B cell (primary cell): Measurements from ENCODE around the gene FBH1. TPM values are rescaled to one million over a fixed set of nuclear protein-coding genes. Genes with fewer than 3 reads are reported as not detected.

Experiments
- ATAC-seq: fragments of 200-7000 bp; cut with Tn5 transposase; one replicate; pipeline ENCODE4 v1.10.0; 2021; ENCODE audit warnings: low read depth, mild to moderate bottlenecking, moderate number of reproducible peaks, moderate library complexity
- CTCF ChIA-PET: fragments of 350-600 bp; sonication (Branson Sonifier 250); formaldehyde crosslinking; loops from one replicate; lab custom pipeline; 2021; ENCODE audit warnings: antibody characterized with exemption, inconsistent platforms; lab: Charles Lee
- POLR2A ChIA-PET: fragments of 350-600 bp; sonication (Branson Sonifier 250); formaldehyde crosslinking; loops from one replicate; lab custom pipeline; 2021; ENCODE audit warnings: antibody characterized with exemption; lab: Charles Lee
- DNase-seq: peaks from one replicate; pipeline ENCODE4 v3.0.0; 2013
- H2AFZ ChIP-seq: 2 replicates; pipeline ENCODE4 v1.6.1; 2012; ENCODE audit warnings: mild to moderate bottlenecking, low read depth, low read length; ENCODE audit not compliant: insufficient read depth, poor library complexity, severe bottlenecking
- H3K27ac ChIP-seq, 2 donors: 1 replicate in 1 of 2; 2 replicates in 1 of 2; pipeline ENCODE4 v1.5.1; 2012 to 2013; ENCODE audit warnings: low read length in 2 of 2, mild to moderate bottlenecking in 2 of 2, moderate library complexity in 1 of 2
- H3K27me3 ChIP-seq, 4 experiments: fragments of 200-600 bp in 1 of 4; sonication (generic) in 1 of 4; replicated peaks in 1 of 4; 1 replicate in 2 of 4; 2 replicates in 2 of 4; pipeline versions ENCODE4 v1.6.1 to v1.7.0; 2013 to 2016; ENCODE audit warnings: low read length in 3 of 4, mild to moderate bottlenecking in 2 of 4, mixed read lengths in 1 of 4, moderate library complexity in 1 of 4; ENCODE audit not compliant: insufficient read depth in 4 of 4, control insufficient read depth in 3 of 4; ENCODE audit errors: control extremely low read depth in 1 of 4
- H3K36me3 ChIP-seq, 2 experiments: replicated peaks in 1 of 2; 1 replicate in 1 of 2; 2 replicates in 1 of 2; pipeline versions ENCODE4 v1.6.1 to v1.7.1; 2013; ENCODE audit warnings: low read length in 1 of 2; ENCODE audit not compliant: insufficient read depth in 2 of 2, control insufficient read depth in 1 of 2; ENCODE audit errors: control extremely low read depth in 1 of 2, extremely low read depth in 1 of 2
- H3K4me1 ChIP-seq, 2 donors: fragments of 200-600 bp in 1 of 2; sonication (generic) in 1 of 2; 1 replicate in 1 of 2; 2 replicates in 1 of 2; pipeline versions ENCODE4 v1.5.1 to v1.6.1; 2013 to 2017; ENCODE audit warnings: low read length in 2 of 2; ENCODE audit not compliant: control insufficient read depth in 2 of 2, insufficient read depth in 2 of 2
- H3K4me2 ChIP-seq: replicated peaks from 2 replicates; pipeline ENCODE3; 2012; ENCODE audit warnings: mild to moderate bottlenecking, low read depth, low read length; ENCODE audit not compliant: poor library complexity, severe bottlenecking
- H3K4me3 ChIP-seq, 5 experiments: fragments of 200-600 bp in 1 of 5; sonication (generic) in 1 of 5; 1 replicate in 3 of 5; 2 replicates in 2 of 5; pipeline versions ENCODE4 v1.5.1 to v1.7.0; 2011 to 2016; ENCODE audit warnings: low read length in 4 of 5, mild to moderate bottlenecking in 4 of 5, low read depth in 2 of 5, control low read depth in 1 of 5, moderate library complexity in 1 of 5; ENCODE audit not compliant: insufficient read depth in 1 of 5; ENCODE audit errors: control extremely low read depth in 1 of 5, extremely low read depth in 1 of 5
- H3K79me2 ChIP-seq: fragments of 200-600 bp; sonication (generic); one replicate; pipeline ENCODE4 v1.6.0; 2016; ENCODE audit warnings: low read length; ENCODE audit not compliant: control insufficient read depth, insufficient read depth
- H3K9ac ChIP-seq: fragments of 200-600 bp; sonication (generic); 2 replicates; pipeline ENCODE4 v1.6.1; 2017; ENCODE audit warnings: mild to moderate bottlenecking, low read length, moderate library complexity
- H3K9me3 ChIP-seq, 3 donors: one replicate each; pipeline versions ENCODE4 v1.6.1 to v1.7.1; 2013; ENCODE audit warnings: low read length in 2 of 3; ENCODE audit not compliant: control insufficient read depth in 2 of 3, insufficient read depth in 1 of 3; ENCODE audit errors: control extremely low read depth in 1 of 3
- H4K20me1 ChIP-seq: 2 replicates; pipeline ENCODE4 v1.6.0; 2012; ENCODE audit warnings: mild to moderate bottlenecking, low read length; ENCODE audit not compliant: insufficient read depth, control insufficient read depth, poor library complexity, severe bottlenecking
- H3K27ac Mint-ChIP-seq: one replicate; pipeline ENCODE4 v1.8.0; 2021; ENCODE audit warnings: mixed read lengths
- H3K27me3 Mint-ChIP-seq: one replicate; pipeline ENCODE4 v1.8.0; 2021; ENCODE audit warnings: mixed read lengths
- H3K4me1 Mint-ChIP-seq: one replicate; pipeline ENCODE4 v1.8.0; 2021; ENCODE audit warnings: mixed read lengths
- H3K4me3 Mint-ChIP-seq: one replicate; pipeline ENCODE4 v1.8.0; 2021; ENCODE audit warnings: mixed read lengths
- H3K9me3 Mint-ChIP-seq: one replicate; pipeline ENCODE4 v1.8.0; 2022; ENCODE audit warnings: mixed read lengths; ENCODE audit not compliant: insufficient read depth
- EZH2 ChIP-seq: IDR thresholded peaks from 2 replicates; pipeline ENCODE4 v1.6.1; 2012; ENCODE audit warnings: borderline replicate concordance, low read depth, mild to moderate bottlenecking, moderate library complexity, low read length; ENCODE audit not compliant: insufficient read depth, poor library complexity, severe bottlenecking
- WGBS: methylation state at CpG from one replicate; pipeline ENCODE4 v1.1.5; 2013; ENCODE audit warnings: missing lambda C conversion rate; ENCODE audit not compliant: insufficient coverage; 5-methylcytosine and 5-hydroxymethylcytosine counted together
- intact Hi-C: fragments of 100-400 bp; cut with micrococcal nuclease; formaldehyde crosslinking; loops from one replicate; pipeline ENCODE4 v1.10.0; 2022
- polyA plus RNA-seq: library from polyadenylated mRNA; depleted of rRNA; stranded (reverse); fragments of >200 nt; gene quantifications from 2 replicates; pipeline ENCODE4 v1.2.3, GENCODE V29; 2012
- total RNA-seq, 2 donors: library from RNA; stranded (reverse); fragments of 120-200 nt in 1 of 2; gene quantifications; 1 replicate in 1 of 2; 2 replicates in 1 of 2; pipeline versions ENCODE4 v1.2.3 to v1.2.4, GENCODE V29; 2013 to 2022
- TF ChIP-seq, protein P1 (sequence below): fragments of 200-600 bp; IDR thresholded peaks from one replicate; pipeline ENCODE4 v1.8.0; 2022; ENCODE audit warnings: antibody characterized with exemption, mild to moderate bottlenecking

FBH1 gene
- total and polyA plus RNA-seq, 2 donors (not counting 1 experiment from before 2014, with no cell fraction given), result 86.4 to 129 TPM

DNA sequence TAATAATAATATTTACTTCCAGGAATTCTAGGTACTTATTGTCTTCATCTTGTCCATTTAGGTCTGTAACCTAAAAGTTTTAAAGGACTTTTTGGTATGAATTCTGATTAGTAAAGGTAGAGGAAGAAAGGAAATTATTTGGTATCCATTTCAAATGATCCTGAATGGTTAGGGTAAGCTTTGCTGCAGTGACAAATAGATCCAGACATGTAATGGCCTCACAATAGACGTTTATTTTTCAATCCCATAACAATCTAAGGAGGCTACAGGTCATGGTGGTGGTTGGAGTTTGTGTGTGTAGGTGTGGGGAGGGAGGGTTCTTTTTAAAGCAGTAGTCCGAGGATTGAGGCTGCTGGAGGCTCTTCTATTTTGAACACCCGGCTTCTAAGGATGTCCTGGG, 5.3 kb downstream of the FBH1 start:
- Histone ChIP-seq H3K27me3 (no peaks in the 10 kb centered on the region), H3K9me3 (peaks cover 0 to 8% (median 0%) of the 10 kb centered on the region in 3 donors), H3K4me2 (peak overlapping the region; percentile 65), H3K27ac (peak overlapping the region; percentile 79 to 86), H3K79me2 (peaks cover 90% of the 10 kb centered on the region), H2AFZ (peak overlapping the region; percentile 48), H3K4me3 (peak overlapping the region in 4 of 5 experiments; percentile 4 to 40 (median 22)), H3K9ac (peak overlapping the region; percentile 41), H4K20me1 (peaks cover 23% of the 10 kb centered on the region), H3K4me1 (peaks cover 38 to 45% of the 10 kb centered on the region in 2 donors), H3K36me3 (peaks cover 0 to 17% of the 10 kb centered on the region in 2 experiments)
- TF ChIP-seq, protein P1, sequence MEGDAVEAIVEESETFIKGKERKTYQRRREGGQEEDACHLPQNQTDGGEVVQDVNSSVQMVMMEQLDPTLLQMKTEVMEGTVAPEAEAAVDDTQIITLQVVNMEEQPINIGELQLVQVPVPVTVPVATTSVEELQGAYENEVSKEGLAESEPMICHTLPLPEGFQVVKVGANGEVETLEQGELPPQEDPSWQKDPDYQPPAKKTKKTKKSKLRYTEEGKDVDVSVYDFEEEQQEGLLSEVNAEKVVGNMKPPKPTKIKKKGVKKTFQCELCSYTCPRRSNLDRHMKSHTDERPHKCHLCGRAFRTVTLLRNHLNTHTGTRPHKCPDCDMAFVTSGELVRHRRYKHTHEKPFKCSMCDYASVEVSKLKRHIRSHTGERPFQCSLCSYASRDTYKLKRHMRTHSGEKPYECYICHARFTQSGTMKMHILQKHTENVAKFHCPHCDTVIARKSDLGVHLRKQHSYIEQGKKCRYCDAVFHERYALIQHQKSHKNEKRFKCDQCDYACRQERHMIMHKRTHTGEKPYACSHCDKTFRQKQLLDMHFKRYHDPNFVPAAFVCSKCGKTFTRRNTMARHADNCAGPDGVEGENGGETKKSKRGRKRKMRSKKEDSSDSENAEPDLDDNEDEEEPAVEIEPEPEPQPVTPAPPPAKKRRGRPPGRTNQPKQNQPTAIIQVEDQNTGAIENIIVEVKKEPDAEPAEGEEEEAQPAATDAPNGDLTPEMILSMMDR, result no peak
- no peak for TF ChIP-seq EZH2
- ChIA-PET POLR2A (interaction anchor here (0.7 kb wide), 1 partner anchor 193 kb away, joined by 5 read pairs; no protein-coding TSS in a partner anchor), CTCF (interaction anchor here (0.6 to 1.7 kb wide), 3 partner anchors 9 to 76 kb away, joined by 3 to 5 read pairs (median 3); no protein-coding TSS in a partner anchor)
- no peak for ATAC-seq
- intact Hi-C loops, result no loop called here
- peak overlapping the region; percentile 98 for H3K27ac Mint-ChIP-seq
- peak overlapping the region; percentile 82 for H3K4me3 Mint-ChIP-seq
- no peak for DNase-seq
- 100% methylated on average over 2 of the region's 3 CpGs for WGBS
- H3K27me3 Mint-ChIP-seq, result no peaks in the 10 kb centered on the region
- H3K9me3 Mint-ChIP-seq, result no peaks in the 10 kb centered on the region
- peaks cover 59% of the 10 kb centered on the region for H3K4me1 Mint-ChIP-seq

DNA sequence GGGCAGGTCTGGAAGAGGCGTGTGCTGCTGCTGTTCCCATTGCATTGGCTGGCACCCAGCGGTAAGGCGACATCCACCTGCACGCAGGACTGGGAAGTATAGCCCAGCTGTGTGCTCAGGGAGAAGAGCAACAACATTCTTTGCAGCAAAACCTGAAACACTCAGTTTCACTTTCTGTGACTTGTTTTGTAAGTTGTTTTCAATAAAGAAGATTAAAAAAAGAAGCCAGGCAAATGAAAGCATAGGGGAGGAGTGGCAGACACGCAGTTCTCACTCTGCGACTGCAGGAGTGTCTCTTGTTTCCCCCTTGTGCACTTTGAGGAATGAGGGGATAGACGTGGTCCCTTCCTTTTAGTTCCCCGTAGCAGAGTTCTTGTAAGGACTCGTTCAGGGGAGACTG, 5.8 kb downstream of the FBH1 start:
- Histone ChIP-seq H3K9ac (peak overlapping the region; percentile 41), H4K20me1 (peaks cover 22% of the 10 kb centered on the region), H3K79me2 (peaks cover 90% of the 10 kb centered on the region), H3K4me2 (peak overlapping the region; percentile 65), H3K4me3 (peak overlapping the region in 4 of 5 experiments; percentile 4 to 40 (median 22)), H2AFZ (peak overlapping the region; percentile 48), H3K9me3 (peaks cover 0 to 8% (median 0%) of the 10 kb centered on the region in 3 donors), H3K36me3 (peaks cover 0 to 17% of the 10 kb centered on the region in 2 experiments), H3K4me1 (peaks cover 34 to 41% of the 10 kb centered on the region in 2 donors), H3K27ac (peak overlapping the region; percentile 79 to 86), H3K27me3 (no peaks in the 10 kb centered on the region)
- Mint-ChIP-seq H3K27me3 (no peaks in the 10 kb centered on the region), H3K4me3 (peak overlapping the region; percentile 82), H3K27ac (peak overlapping the region; percentile 98), H3K9me3 (no peaks in the 10 kb centered on the region), H3K4me1 (peaks cover 56% of the 10 kb centered on the region)
- intact Hi-C loops, result no loop called here
- 18% methylated on average over 6 of the region's 9 CpGs for WGBS
- ATAC-seq, result peak; percentile 71
- TF ChIP-seq, protein P1, result no peak
- no peak for TF ChIP-seq EZH2
- peak; percentile 42 for DNase-seq
- CTCF ChIA-PET, result interaction anchor here (0.6 to 1.5 kb wide), 3 partner anchors 9 to 272 kb away, joined by 3 read pairs; no protein-coding TSS in a partner anchor
- POLR2A ChIA-PET, result interaction anchor here (0.7 kb wide), 1 partner anchor 192 kb away, joined by 5 read pairs; no protein-coding TSS in a partner anchor
